Keratinocyte (primary cell): Measurements from ENCODE around the gene CHL1. TPM values are rescaled to one million over a fixed set of nuclear protein-coding genes. Genes with fewer than 3 reads are reported as not detected.

Experiments
- DNase-seq: peaks from one replicate; pipeline ENCODE4 v3.0.0-alpha.2; 2011; ENCODE audit warnings: low read depth, missing footprints, low spot score
- FAIRE-seq: peaks from 2 replicates; lab custom pipeline; 2011; peaks lifted over from hg19 to GRCh38; lab: Jason Lieb, UNC
- H2AFZ ChIP-seq: 2 replicates; pipeline ENCODE4 v1.6.0; 2012; ENCODE audit warnings: low read length, control low read depth, inconsistent platforms; ENCODE audit not compliant: control insufficient read depth
- H3K27ac ChIP-seq: 2 replicates; pipeline ENCODE4 v1.5.1; 2011; ENCODE audit warnings: low read length; ENCODE audit not compliant: control insufficient read depth, insufficient read depth
- H3K27me3 ChIP-seq: 3 replicates; pipeline ENCODE4 v1.6.0; 2011; ENCODE audit warnings: low read length; ENCODE audit not compliant: control insufficient read depth, insufficient read depth; ENCODE audit errors: extremely low read depth
- H3K36me3 ChIP-seq, 2 experiments: 2 replicates in 1 of 2; 3 replicates in 1 of 2; pipeline ENCODE4 v1.5.1; 2011; ENCODE audit warnings: low read length in 2 of 2, mild to moderate bottlenecking in 1 of 2; ENCODE audit not compliant: control insufficient read depth in 2 of 2, insufficient read depth in 2 of 2; ENCODE audit errors: extremely low read depth in 1 of 2
- H3K4me1 ChIP-seq: 3 replicates; pipeline ENCODE4 v1.5.1; 2011; ENCODE audit warnings: low read length; ENCODE audit not compliant: control insufficient read depth, insufficient read depth; ENCODE audit errors: extremely low read depth
- H3K4me2 ChIP-seq: 3 replicates; pipeline ENCODE4 v1.6.0; 2011; ENCODE audit warnings: low read depth, low read length; ENCODE audit not compliant: control insufficient read depth, insufficient read depth; ENCODE audit errors: extremely low read depth
- H3K4me3 ChIP-seq, 3 experiments: fragments of 200-600 bp in 1 of 3; sonication (generic) in 1 of 3; 2 replicates in 2 of 3; 3 replicates in 1 of 3; pipeline ENCODE4 v1.5.1; 2011 to 2016; ENCODE audit warnings: low read length in 3 of 3, mild to moderate bottlenecking in 3 of 3, control low read depth in 2 of 3, inconsistent platforms in 1 of 3, low read depth in 1 of 3, mixed read lengths in 1 of 3, mixed run types in 1 of 3, moderate library complexity in 1 of 3; ENCODE audit not compliant: control insufficient read depth in 2 of 3, insufficient read depth in 2 of 3; ENCODE audit errors: extremely low read depth in 1 of 3
- H3K79me2 ChIP-seq: 2 replicates; pipeline ENCODE4 v1.6.0; 2012; ENCODE audit warnings: low read length; ENCODE audit not compliant: control insufficient read depth, insufficient read depth
- H3K9ac ChIP-seq: 3 replicates; pipeline ENCODE4 v1.6.0; 2011; ENCODE audit warnings: low read length; ENCODE audit not compliant: control insufficient read depth, insufficient read depth; ENCODE audit errors: extremely low read depth
- H3K9me1 ChIP-seq: 3 replicates; pipeline ENCODE4 v1.6.0; 2011; ENCODE audit warnings: low read length; ENCODE audit not compliant: control insufficient read depth, insufficient read depth; ENCODE audit errors: extremely low read depth
- H3K9me3 ChIP-seq: 2 replicates; pipeline ENCODE4 v1.5.1; 2012; ENCODE audit warnings: low read depth, low read length; ENCODE audit not compliant: control insufficient read depth
- H4K20me1 ChIP-seq: 3 replicates; pipeline ENCODE4 v1.6.0; 2011; ENCODE audit warnings: low read length; ENCODE audit not compliant: control insufficient read depth, insufficient read depth; ENCODE audit errors: extremely low read depth
- CTCF ChIP-seq, 3 experiments: IDR thresholded peaks in 1 of 3; conservative IDR thresholded peaks in 1 of 3; optimal IDR thresholded peaks in 1 of 3; 2 replicates in 2 of 3; 3 replicates in 1 of 3; pipeline versions ENCODE3 to v1.5.1; 2011; ENCODE audit warnings: low read length in 3 of 3, mild to moderate bottlenecking in 3 of 3, moderate library complexity in 2 of 3, control low read depth in 1 of 3, inconsistent platforms in 1 of 3; ENCODE audit not compliant: insufficient read depth in 2 of 3; ENCODE audit errors: extremely low read depth in 1 of 3
- EZH2 ChIP-seq: IDR thresholded peaks from one replicate; pipeline ENCODE4 v1.6.1; 2012; ENCODE audit warnings: inconsistent platforms, mild to moderate bottlenecking, low read length, moderate library complexity
- dilution Hi-C: fragments of 300-500 bp; cut with MboI; formaldehyde crosslinking; loops from one replicate; pipeline ENCODE4 v1.7.0; 2020; ENCODE audit warnings: low sequenced_read_pairs; ENCODE audit not compliant: extremely low pct_ligation_motif_present
- polyA plus RNA-seq, 5 experiments: library from polyadenylated mRNA; depleted of rRNA in 3 of 5; stranded (reverse) in 3 of 5; stranded (forward) in 1 of 5; unstranded in 1 of 5; fragments of >200 nt; gene quantifications; 1 replicate in 1 of 5; 2 replicates in 3 of 5; 3 replicates in 1 of 5; pipeline versions ENCODE4 v1.2.1 to v1.2.3, GENCODE V29; 2011 to 2012; ENCODE audit warnings: missing spikeins in 2 of 5, low read depth in 1 of 5, low replicate concordance in 1 of 5

The CHL1 gene
- polyA plus RNA-seq, 1 donor (not counting 4 experiments of a cell fraction or from before 2014, with no cell fraction given): 0.04 TPM

DNA sequence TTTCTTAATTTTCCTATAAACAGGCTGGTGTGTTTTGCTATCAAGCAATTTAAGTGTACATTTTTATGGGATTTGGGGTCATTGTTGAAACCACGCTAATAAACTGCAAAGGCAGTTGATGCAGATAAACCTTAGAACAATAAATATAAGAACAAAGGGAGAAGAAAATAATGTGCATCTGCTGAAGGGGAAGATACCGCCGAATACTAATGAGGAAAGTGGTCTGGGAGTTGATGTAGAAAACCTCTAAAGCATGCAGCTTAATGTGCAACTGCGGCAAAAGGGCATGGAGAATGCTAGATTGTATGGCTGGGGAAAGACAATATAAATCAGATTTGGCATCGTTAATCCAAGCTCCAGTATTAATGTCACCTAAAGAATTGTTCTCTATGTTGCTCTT is 29.8 kb upstream of the CHL1 start:
- Histone ChIP-seq H3K9me1 (no peaks in the 10 kb centered on the region), H3K27me3 (no peaks in the 10 kb centered on the region), H4K20me1 (no peaks in the 10 kb centered on the region), H2AFZ (no peak overlapping the region), H3K79me2 (no peaks in the 10 kb centered on the region), H3K36me3 (no peaks in the 10 kb centered on the region), H3K4me2 (no peak overlapping the region), H3K27ac (no peak overlapping the region), H3K9me3 (no peaks in the 10 kb centered on the region), H3K4me1 (no peaks in the 10 kb centered on the region), H3K9ac (no peak overlapping the region), H3K4me3 (no peak overlapping the region)
- DNase-seq: no peak
- TF ChIP-seq EZH2: no peak
- TF ChIP-seq CTCF (optimal IDR thresholded peaks at IDR 0.05 in 1 of 3, IDR thresholded peaks at IDR 0.05 in 1 of 3, conservative IDR thresholded peaks at IDR 0.05 in 1 of 3; ENCODE audit: extremely low read depth in 1 of 3, insufficient read depth in 2 of 3, low read length in 3 of 3): no peak
- no peak for FAIRE-seq
- dilution Hi-C loops: no loop called here

- Histone ChIP-seq H3K27ac (no peak overlapping the region), H3K4me3 (no peak overlapping the region), H3K9me3 (no peaks in the 10 kb centered on the region), H3K9me1 (no peaks in the 10 kb centered on the region), H3K4me2 (no peak overlapping the region), H3K36me3 (no peaks in the 10 kb centered on the region), H3K9ac (no peak overlapping the region), H3K27me3 (no peaks in the 10 kb centered on the region), H3K4me1 (no peaks in the 10 kb centered on the region), H2AFZ (peak overlapping the region; percentile 40), H3K79me2 (no peaks in the 10 kb centered on the region), H4K20me1 (no peaks in the 10 kb centered on the region)
- no peak for DNase-seq
- no peak for FAIRE-seq
- TF ChIP-seq CTCF (optimal IDR thresholded peaks at IDR 0.05 in 1 of 3, IDR thresholded peaks at IDR 0.05 in 1 of 3, conservative IDR thresholded peaks at IDR 0.05 in 1 of 3; ENCODE audit: extremely low read depth in 1 of 3, insufficient read depth in 2 of 3, low read length in 3 of 3) (no peak), EZH2 (no peak)
- dilution Hi-C loops: no loop called here
Observed at GRCh38 chr3:173886-174285, 22.7 kb upstream of the CHL1 start.
